HT-29 (cell line): ENCODE data around the gene GPRIN2. TPM values are rescaled to one million over a fixed set of nuclear protein-coding genes. Genes with fewer than 3 reads are reported as not detected.
"Not testable (repeated sequence)": the region's sequence is repeated elsewhere in the genome, so short reads cannot be mapped to it uniquely, and the experiment has no call there.

ENCODE experiments used
- DNase-seq: peaks from one replicate; pipeline ENCODE4 v3.0.0-alpha.2; 2015; ENCODE audit warnings: low spot score
- total RNA-seq: library from RNA; depleted of rRNA; stranded (reverse); fragments of >200 nt; shearing (Covaris generic); gene quantifications from 2 replicates; pipeline ENCODE4 v1.2.3, GENCODE V29; 2014; rRNA removed

The GPRIN2 gene
- total RNA-seq, 1 experiment from 2014 or later: 0.89 TPM

DNA sequence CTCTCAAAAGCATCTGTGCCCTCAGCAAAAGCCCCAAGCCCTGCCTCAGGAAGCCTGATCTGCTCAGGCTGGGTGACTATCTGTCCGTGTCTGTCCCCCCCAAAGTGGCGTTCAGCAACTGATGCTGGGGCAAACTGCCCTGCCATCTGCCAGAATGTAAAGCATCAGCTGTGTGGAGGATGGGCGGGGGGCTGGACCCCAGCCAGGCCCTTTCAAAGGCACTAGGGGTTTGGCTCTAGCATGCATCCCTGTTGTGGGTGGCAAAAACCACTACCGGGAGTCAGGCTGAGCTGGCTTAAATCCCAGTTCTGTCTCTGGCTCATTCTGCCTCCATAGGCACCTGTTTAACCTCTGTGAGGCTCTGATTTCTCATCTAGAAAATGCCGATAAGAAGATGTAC is 35.5 kb downstream of the GPRIN2 start:
- DNase-seq: no peak

DNA sequence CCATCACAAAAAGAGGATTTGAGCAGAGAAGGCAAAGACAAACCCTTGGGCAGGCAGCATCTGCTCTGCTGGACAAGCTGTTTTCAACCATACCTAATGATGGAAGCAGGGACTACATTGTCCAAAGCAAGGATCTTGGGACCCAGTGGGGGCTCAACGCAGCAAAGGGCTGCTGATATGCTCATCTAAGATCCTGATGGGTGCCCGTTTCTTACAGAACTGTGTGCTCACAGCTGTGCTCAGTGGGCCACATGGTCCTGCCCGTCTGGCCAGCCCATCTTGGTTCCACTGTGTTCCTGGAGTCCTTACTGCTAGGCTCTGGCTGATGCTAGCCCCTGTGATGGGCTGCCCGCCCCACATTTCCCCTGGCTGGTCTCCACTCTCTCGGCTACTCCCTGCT is 36.1 kb downstream of the GPRIN2 start:
- DNase-seq: no peak

DNA sequence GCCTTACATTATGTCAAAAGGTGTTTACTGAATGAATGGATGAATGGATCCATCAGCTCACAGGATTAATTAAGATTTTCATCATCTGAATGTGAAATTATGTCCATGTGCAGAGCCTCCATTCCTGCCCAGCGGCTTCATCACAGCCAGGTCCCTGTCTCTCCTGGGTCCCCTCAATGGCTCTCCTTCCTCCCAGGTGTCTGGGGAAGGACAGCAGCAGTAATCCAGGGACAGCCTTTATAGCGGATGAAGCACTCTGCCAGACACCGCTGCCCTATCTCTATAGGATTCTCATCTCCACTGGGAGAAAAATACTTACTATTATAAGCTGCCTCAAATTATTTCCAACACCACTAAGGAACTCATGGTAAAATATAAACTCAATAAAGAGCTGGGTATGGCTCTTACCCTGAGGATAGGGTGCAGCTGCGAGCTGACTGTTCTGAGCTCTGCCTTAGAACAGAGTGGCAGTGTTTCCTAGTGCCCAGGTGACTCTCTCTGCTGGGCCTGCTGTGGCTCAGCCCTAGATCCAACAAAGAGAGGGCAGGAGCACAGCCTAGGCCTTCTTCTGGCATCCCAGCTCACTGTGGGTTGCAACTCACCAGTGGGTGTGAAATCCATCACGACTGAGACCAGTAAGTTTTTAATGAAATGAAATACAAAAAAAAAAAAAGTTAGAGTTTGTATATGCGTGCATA is 38.3 kb downstream of the GPRIN2 start:
- no peak for DNase-seq

DNA sequence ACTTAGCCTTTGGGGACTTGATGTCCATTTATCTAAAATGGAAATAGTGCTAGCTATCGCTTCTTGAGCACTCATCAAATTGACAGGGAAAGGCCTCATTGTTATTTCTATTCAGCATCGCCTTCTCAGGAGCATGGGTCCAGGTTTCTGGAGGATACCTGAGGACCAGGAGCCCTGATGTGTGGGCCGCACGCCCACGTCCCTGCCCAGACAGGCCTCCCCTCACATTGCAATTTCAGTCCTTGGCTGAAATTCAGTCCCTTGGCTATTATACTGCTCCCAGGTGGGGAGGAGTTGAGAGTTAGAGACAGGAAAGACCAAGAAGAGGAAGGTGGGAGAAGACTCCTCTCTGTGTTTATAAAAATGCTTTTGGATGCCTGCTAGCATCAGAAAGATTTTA is 38.9 kb downstream of the GPRIN2 start:
- DNase-seq: no peak

DNA sequence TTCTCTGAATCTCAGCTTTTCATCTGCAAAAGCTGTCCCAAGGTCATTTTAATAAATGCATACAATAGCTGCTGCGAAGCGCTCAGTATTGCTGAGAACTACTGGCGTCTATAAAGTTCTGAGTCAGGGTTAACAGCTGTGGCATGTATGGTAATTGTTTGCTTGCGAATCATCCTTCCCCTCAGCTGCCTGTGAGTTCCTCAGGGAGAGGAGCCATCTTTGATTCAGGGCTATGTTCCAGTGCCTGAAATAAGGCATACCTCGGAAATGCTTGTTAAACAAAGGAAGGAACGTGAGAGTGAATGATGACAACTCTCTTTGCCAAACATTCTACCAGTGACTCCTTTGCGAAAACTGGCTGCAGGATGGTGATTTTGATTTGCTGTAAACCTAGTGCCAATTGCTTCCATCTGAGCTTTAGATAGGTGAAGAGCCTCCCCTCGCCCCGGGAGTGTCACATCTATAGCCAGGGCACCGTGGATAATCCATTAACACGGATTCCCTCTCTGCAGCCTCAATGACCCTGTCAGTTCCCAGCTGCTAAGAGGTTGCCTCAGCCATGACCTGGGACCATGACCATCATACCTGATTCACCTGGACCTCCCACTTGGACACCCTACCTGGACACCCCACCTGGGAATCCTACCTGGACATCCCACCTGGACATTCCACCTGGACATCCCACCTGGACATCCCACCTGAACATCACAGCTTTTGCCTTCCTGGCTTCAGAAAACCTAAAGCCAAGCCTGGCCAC is 39.6 kb downstream of the GPRIN2 start:
- no peak for DNase-seq

DNA sequence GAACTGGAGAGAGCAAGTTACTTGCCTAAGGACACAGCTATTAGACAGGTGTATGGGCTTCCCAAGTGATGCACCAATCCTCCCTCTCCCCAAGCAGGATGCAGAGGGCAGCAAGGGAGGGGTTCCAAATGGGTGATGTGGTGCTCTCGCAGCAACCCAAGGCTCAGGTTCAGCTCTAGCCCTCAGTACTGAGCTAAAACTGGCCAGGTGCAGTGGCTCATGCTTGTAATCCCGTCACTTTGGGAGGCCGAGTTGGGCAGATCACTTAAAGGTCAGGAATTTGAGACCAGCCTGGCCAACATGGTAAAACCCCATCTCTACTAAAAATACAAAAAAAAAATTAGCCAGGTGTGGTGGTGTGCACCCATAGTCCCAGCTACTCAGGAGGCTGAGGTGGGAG is 40.7 kb downstream of the GPRIN2 start:
- no peak for DNase-seq

DNA sequence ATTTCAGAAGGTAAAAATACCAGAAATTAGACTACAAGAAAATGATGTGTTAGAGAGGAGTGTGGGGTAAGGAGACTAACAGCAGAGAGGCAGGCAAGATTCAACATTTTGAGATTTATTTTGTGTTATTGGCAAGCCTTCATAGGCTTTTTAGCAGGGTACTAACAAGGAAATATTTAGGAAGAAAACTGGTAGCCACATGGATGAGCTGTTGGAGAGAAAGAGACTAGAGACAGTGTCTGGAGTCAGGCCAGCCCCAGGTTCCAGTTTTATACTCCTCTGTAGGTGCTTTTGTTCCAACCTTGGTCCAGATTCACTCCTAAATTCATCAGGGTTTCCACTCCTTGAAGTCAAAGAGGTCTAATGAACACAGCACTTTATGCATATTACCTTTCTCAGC is 41.1 kb downstream of the GPRIN2 start:
- no peak for DNase-seq

DNA sequence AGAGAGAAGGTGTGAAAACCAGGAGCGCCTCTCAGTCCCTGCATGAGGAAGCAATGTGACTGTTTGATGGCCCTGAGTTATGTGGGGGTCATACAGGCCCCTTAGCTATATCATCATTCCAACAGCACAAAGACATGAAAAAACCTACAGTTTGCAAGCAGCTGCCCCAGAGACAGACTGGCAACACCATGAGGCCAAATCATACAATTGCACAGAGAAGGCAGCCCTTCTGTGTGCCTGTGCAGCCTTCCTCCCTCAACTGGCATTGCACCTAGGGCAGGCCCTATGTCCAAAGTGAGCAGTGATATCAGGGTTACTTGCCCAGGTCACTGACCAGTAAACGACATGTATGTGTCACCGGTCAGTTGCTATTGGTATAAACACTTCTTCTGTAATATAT is 41.6 kb downstream of the GPRIN2 start:
- no peak for DNase-seq

DNA sequence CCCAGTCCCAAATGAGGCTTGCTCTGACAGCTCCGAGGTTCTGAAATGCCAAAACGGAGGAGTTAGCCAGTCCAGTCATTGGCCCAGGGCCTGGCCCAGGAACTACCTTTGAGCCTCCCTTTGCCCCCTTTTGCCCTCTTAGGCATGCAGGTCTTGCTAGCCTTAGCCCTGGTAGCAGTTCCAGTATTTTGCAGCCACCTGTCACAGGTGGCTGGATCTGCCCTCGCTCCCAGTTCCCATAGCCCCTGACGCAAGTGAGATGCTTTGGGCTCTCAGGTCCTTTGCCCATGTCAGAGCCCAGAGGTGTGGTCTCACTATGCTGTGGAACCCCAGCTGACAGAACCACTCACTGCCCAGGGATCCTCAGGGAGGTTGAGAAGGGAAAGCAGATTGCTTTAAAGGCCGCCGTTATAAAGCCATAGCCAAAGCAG is 42.0 kb downstream of the GPRIN2 start:
- no peak for DNase-seq

DNA sequence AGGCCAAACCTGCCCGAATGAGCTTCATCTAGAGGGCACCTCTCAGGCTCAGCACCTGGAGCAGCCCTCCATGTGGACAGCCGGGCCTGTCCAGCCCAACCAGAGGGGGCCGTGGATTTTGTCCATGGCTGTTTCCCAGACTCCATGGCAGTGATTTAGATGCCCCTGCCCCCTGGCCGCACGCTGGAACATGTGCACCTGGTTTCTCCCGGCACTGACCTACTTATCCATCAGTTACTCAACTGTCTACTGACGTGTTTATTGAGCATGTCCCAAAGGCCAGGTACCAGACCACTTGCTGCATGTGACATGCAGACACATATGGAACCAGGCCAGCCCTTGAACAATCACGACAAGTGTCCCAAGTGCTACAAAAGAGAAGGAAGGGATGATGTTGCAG is 43.1 kb downstream of the GPRIN2 start:
- DNase-seq: not testable (repeated sequence)

DNA sequence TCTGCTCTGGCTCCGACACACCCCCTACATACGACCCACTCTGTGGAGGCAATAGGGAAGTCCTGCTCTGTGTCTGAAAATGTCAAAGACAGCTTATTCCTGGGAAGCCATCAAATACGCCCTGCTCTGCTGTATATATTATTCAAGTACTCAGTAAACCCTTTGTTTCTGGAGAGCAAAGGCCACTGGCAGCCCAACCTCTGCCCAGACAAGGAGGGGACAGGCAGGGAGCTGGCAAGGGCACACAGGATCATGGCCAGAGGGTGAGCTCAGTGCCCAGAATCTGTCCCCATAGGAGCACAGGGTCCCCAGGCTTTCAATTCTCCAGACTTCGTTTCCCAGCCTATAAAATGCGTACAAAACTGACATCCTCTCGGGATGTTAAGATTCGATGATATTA is 43.7 kb downstream of the GPRIN2 start:
- DNase-seq: not testable (repeated sequence)

DNA sequence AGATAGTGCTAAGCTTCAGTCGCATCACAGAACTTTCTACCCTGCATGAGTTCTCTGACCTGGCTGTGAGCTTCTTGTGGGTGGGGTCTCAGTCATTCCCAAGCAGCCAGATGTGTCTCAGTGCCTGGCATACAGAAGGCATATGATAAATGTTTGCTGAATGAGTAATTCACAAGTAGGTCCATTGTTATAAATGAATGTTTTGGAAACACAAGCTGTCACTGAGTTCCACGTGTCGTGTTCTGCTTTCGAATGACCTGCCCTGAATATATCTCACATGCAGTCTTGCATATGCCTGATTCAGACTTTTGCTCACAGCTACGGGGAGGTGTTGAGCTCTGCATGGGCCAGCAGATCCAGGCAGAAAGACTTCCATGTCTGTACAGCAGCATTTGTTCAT is 44.5 kb downstream of the GPRIN2 start:
- DNase-seq: not testable (repeated sequence)

Other genes with a start within 250 kb of the GPRIN2 start
- not detected in 2 replicates for gene ANXA8L1, start 180.9 kb downstream of the GPRIN2 start, total RNA-seq
- 0.15 TPM in 1 of 2 replicates, not detected in the other for gene NPY4R, start 90.7 kb downstream of the GPRIN2 start, total RNA-seq
- gene SYT15, start 22.5 kb upstream of the GPRIN2 start, total RNA-seq: not detected in 2 replicates